Activated T-cell treated with anti-CD3 and anti-CD28 coated beads for 48 hours (primary cell): ENCODE measurements around the gene HABP2.

ENCODE experiments used
- DNase-seq: peaks from one replicate; pipeline ENCODE4 v3.0.0-alpha.2; 2020; ENCODE audit warnings: low read depth

Gene HABP2

DNA sequence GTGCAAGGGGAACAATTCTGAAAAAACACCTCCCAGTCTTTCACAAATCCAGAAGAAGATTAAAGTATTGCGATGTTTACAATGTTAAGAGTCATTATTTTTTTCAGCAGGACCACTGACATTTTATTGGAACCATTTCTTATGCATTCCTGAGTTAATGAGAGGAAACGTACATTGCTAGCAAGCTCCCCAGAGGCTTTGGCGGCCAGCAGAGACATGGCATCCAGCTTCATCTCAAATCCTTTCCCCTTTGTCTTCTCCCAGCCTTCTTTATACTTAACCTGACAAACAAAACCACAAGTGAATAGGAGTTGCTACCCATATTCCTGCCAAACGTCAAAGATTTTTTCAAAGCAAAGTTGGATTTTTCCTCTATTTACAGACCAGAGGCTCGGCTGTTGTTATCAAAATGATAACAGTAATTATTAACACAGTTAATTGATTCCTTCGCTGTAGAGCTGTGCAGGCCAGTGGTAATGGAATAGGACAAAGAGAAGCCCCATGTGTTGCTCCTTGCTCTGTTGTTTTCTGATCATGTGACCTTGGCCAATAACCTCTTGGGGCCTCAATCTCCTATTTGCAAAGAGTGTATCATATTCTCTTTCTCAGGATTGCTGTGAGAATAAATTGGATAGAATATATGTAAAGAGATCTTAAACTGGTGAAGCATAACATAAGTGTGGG lies 79.0 kb downstream of the HABP2 start:
- DNase-seq = no peak
